ENCODE measurements around the gene VAX1.

VAX1 gene

DNA sequence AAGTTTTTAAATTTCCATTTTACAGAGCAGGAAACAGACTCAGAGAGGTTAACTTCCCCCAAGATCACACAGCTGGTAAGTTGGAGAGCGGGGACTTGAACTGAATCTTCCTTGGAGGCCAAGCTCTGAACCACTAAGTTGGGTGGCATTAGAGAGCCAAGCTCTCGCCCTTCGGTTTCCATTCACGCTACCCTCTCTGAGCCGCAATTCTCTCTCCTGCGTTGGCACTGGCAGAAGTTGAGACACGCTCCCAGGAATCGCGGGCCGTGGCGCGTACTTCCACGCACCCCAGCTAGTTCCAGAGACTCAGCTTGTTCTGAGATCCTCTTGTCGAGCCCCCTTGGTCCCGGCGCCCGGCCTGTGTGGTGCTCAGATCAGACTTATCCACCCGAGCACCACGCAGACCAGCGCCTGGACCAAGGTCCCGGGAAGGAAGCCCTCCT is 29.3 kb upstream of the VAX1 start:
- H3K27ac Mint-ChIP-seq: no peak overlapping the region
- no peaks in the 10 kb centered on the region for H3K9me3 Mint-ChIP-seq (ENCODE audit: low read depth)
- H3K4me3 Mint-ChIP-seq: peak overlapping the region; percentile 66
- peaks cover 37% of the 10 kb centered on the region for H3K4me1 Mint-ChIP-seq (ENCODE audit: low read depth)
- no peaks in the 10 kb centered on the region for H3K36me3 Mint-ChIP-seq
- H3K27me3 Mint-ChIP-seq: peaks cover 55% of the 10 kb centered on the region

DNA sequence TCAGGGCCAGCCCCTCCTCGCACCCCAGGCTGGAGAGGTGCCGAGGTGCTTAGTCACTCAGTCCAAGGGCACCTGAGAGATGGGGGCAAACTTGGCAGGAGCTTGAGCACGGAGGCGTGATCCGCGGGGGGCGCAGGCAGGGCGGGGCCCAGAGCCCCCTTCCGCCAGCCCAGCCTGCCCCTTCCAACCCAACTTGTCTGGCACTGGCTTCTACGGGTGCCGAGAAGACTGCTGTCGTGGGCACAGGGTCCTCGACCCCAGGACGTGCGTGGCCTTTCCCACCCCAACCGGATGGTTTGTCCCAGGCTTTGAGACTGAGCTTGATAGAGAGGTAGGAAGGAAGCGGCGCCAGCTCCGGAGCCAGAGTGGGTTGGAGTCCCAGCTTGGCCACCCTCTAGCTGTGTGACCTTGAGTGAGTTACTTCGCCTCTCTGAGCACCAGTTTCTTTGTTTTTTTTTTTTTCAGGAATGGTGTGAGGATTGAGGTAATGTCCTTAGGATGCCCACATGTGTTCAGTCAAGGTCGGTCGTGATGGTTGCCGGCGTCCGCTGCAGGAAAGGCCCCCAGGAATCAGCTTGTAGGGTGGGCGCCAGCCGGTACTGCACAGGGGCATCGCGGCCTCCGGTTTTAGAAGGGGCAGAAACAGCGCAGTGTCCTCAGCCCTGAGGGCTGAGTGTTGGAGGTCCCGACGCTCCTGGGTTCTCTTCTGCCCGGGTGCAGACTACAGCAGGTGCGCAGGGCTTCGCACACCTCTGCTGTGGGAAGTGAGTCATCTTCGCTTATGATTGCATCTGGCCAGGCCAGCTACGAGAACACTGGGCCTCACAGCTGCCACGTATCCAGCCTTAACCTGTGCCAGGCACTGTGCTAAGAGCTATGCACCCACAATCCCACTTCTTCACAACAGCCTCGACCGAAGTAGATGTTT is 28.6 kb upstream of the VAX1 start:
- Mint-ChIP-seq H3K36me3 (no peaks in the 10 kb centered on the region), H3K4me1 (ENCODE audit: low read depth) (peaks cover 41% of the 10 kb centered on the region), H3K27ac (no peak overlapping the region), H3K4me3 (peak overlapping the region; percentile 66), H3K27me3 (peaks cover 52% of the 10 kb centered on the region), H3K9me3 (ENCODE audit: low read depth) (no peaks in the 10 kb centered on the region)

DNA sequence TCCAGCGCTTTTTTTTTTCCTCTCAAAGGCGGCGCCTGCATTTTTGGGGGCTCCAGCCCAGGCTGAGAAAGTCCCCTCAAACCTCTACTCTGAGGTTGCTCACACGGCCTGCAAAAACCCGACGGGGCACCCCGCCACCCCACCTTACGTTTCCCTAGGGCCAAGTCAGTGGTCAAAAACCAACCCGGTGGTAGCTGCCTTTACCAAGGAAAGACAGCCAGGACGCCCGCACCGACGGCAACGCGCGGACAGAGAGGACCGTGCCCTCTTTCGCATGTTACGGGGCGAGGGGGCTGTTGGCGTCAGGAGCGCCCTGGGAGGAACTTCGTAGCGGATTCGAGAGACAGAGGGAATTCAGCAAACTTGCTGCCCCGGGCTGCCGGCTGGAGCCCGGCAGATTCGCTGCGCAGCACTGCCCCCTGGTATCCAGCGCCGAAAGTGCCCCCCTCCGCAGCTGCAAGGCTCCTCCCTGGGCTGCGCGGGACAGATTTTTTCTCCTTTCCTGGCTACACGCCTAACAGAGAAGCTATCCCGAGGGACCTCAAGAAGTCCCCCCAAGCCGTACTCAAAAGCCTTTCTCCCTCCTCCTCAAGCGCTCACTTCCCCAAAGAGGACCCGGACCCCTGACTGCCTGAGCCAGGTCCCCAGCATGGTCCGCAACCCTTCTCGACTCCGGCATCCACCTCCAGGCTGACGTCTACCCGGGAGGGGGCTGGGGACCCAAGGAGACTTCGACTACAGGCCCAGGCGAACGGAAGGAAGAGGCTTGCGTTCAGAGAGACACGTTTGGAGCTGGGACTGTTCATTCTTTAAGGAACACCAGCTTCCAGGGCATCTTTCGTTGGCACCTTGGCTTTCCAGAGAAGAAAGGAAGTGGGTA is 27.7 kb upstream of the VAX1 start:
- Mint-ChIP-seq H3K4me1 (ENCODE audit: low read depth) (peaks cover 42% of the 10 kb centered on the region), H3K27me3 (peaks cover 55% of the 10 kb centered on the region), H3K36me3 (no peaks in the 10 kb centered on the region), H3K4me3 (peak overlapping the region; percentile 1), H3K27ac (no peak overlapping the region), H3K9me3 (ENCODE audit: low read depth) (no peaks in the 10 kb centered on the region)

DNA sequence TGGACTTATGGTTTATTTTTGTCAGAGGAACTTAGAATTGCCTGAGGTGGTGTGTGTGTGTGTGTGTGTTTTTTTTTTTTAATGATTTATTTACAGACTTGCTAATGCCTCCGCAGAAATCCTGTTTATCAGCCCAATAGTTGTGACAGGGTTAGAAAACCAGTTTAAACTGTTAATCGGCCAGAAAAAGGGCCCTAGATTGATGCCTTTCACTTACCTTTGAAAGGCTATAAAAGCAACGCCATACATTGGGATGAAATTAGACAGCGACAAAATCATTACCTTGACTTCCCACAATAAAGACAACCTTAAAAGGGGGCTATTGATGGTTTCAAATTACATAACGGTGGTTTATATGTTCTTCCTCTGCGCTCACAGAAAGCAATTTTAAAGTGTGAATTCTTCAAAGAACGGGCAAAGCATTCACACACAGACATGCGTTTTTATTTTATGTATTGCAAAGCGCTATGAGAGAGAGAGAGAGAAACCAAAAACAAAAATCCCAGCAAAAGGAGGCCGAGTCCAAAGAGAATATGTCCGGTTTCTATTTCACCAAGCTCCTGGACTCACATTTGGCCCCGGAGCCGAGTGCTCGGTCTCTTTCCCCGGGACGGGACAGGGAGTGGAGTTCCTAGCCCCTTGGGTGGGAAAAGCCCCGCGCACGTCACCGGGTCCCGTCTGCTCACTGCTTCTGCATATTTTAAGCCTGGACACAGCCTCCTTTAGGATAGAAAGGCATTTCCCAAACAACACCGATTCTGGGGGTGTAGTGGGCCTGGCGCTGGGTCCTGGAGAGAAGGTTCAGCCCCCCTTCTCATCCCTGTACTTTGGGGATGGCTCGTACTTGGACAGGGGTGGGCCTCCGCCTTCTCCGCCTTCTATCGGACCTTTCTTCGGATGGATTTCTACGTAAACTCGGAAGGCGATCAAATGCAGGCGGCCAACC is 26.8 kb upstream of the VAX1 start:
- Mint-ChIP-seq H3K4me3 (peak overlapping the region; percentile 38), H3K27me3 (peaks cover 58% of the 10 kb centered on the region), H3K36me3 (no peaks in the 10 kb centered on the region), H3K4me1 (ENCODE audit: low read depth) (peaks cover 42% of the 10 kb centered on the region), H3K27ac (no peak overlapping the region), H3K9me3 (ENCODE audit: low read depth) (no peaks in the 10 kb centered on the region)

DNA sequence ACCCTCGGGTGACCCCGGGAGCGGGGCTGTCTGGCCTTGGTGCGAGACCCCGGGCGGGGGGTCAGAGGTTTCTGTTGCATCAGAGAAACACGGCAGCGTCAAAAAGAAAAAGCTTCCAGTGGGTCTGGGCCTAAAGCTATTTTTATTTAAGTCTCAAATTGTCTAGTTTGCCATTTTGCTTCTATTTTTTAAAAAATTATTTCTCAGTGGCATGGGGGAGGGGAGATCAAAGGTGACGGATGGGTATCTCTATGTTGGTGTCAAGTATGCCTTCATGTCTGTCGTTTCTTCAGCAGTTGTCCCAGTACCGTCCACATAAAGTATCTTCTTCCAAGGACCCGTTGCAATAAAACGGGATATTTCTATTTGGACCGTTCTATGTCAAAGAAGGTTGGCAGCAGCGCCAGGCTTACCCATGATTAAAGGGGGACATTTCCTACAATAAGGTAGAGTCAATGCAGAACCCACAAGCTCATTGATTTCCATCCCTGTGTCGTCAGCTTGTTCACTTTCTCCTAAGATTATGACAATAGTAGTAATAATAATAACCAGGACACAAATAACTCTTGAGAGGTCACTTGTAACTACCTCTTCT is 26.0 kb upstream of the VAX1 start:
- Mint-ChIP-seq H3K36me3 (no peaks in the 10 kb centered on the region), H3K4me1 (ENCODE audit: low read depth) (peaks cover 40% of the 10 kb centered on the region), H3K27ac (no peak overlapping the region), H3K27me3 (peaks cover 56% of the 10 kb centered on the region), H3K9me3 (ENCODE audit: low read depth) (no peaks in the 10 kb centered on the region), H3K4me3 (peak overlapping the region; percentile 40)

DNA sequence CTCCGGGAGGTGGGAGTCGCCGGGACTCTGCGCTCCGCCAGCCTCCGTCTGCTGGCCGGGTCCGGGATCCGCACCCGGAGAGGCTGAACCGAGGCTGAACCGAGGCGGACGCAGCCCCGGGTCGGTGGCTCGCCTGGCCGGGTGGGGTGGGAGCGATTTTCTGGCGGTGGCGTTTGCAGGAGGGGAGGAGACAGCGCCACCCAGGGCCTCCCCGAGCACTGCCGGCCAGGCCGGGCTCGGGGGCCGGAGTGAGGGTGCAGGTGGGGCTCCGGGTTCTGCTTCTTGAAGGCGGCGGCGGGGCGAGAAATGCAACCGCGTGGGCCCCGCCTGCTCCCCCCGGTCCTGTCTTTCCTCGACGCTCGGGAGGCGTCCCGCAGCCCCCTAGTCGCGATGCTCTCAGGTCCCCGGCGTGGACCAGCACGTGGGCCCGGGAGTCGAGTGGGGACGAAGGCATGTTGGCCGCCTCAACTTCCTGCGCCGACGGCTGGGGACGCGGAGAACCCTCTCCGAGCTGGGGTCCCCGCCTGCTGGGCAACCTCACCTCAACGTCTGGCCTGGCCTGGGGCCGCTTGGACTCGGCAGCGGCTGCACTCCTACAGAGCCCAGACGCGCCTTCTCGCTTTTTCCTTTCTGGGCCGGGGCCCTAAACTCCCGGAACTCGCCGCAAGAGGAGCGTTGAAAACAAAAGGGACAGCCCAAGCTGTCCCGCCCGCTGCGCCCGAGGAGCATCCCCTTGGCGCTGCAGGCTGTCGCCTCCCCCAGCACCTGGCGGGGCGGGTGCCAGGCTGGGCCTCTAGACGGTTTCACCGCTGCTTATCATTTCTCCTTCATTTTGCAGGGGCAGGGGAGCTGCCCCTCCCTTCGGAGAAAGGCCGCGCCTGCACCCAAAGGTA is 25.2 kb upstream of the VAX1 start:
- Mint-ChIP-seq H3K4me1 (ENCODE audit: low read depth) (peaks cover 40% of the 10 kb centered on the region), H3K9me3 (ENCODE audit: low read depth) (no peaks in the 10 kb centered on the region), H3K27ac (no peak overlapping the region), H3K4me3 (peak overlapping the region; percentile 40), H3K36me3 (no peaks in the 10 kb centered on the region), H3K27me3 (peaks cover 59% of the 10 kb centered on the region)

DNA sequence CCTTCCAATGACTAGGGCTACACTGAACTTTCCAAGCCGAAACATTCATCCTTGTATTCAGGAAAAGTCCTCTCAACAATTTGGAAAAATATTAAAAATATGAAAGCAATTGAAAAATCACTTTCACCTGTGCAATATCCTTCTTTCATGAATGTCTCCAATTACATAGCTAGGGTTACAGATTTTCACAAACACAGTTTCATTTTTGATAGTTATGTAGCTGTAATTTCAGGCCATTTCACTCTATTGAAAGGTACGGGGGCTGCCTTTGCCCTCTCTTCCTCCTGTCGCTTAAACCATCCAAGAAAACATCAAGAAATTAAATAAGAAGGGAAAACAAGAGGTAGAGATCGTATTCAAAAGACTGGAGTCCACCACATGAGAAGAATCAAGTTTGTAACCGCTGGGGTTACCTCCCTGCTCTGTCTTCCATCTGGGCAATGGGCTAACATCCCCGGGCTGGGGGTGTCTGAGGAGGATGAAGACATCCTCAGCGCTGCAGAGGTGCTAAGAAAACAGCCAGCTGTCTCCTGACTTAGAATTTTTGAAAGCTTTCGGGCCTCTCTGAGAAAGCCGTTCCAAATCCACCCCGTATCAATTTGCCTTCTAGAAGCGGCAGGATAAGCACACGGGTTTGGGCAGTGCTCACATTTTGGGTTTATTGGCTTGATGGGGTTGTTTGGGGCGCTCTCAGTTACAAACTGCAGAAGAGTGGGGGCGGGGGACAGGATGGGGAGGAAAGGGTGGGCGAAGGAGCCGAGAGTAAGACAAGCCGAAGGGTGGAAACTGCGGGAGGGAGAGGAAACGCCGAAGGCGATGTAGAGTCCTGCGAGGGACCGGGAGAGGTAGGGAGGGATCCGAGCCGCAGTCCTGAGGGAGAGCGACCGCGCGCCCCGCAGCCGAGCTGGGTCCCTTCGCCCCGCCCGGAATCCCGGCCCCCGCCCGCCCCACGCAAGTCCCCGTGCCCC is 24.3 kb upstream of the VAX1 start:
- peaks cover 65% of the 10 kb centered on the region for H3K27me3 Mint-ChIP-seq
- H3K27ac Mint-ChIP-seq: no peak overlapping the region
- H3K4me3 Mint-ChIP-seq: peak overlapping the region; percentile 58
- no peaks in the 10 kb centered on the region for H3K36me3 Mint-ChIP-seq
- H3K9me3 Mint-ChIP-seq (ENCODE audit: low read depth): no peaks in the 10 kb centered on the region
- H3K4me1 Mint-ChIP-seq (ENCODE audit: low read depth): peaks cover 35% of the 10 kb centered on the region

DNA sequence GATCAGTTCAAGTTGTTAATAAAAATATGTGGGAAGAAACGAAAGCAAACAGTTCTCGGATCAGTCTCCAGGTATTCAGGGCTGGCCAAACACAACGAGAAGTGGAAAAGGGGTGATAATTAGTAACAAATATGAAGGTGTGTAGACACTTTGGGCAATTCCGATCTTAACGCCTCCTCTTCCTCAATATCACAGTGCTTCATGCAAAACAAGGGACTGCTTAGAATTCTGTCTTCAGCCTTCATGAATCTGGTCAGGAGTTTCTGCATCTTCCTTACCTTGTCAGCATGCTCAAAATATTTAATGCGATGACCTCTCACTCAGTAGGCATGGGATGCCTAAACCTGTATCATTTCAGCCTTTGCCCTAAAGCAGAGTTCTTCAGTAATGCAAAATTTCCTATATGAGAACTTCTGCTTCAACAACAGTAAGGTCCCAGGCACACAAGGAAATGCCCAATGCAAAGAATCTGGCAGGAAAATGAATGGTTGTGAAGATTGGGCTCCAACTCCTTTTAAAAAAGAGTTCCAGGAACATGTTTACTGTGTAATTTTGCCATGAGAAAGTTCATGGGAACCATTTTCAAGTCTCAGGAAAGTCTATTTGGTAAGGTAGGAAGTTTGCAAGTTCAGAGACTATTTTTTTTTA is 23.4 kb upstream of the VAX1 start:
- Mint-ChIP-seq H3K27ac (no peak overlapping the region), H3K4me1 (ENCODE audit: low read depth) (peaks cover 27% of the 10 kb centered on the region), H3K9me3 (ENCODE audit: low read depth) (no peaks in the 10 kb centered on the region), H3K27me3 (peaks cover 63% of the 10 kb centered on the region), H3K4me3 (no peak overlapping the region), H3K36me3 (no peaks in the 10 kb centered on the region)

DNA sequence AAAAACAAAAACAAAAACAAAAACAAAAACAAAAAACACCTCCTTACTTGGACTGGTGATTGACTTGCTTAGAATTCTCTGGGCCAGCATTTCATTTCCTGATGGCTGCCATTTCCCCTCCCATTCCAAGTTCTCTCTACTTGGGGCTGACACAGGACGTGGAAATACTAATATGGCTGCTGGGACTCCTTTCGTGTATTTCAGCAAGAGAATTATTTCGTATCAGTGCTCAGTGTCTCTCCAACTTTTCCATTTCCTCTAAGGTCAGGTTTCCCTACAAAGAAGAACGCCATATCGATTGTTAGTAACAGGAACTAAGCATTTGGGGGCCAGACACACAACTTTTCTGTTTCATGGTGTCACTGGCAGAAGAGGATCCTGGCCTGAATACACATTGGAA is 22.5 kb upstream of the VAX1 start:
- Mint-ChIP-seq H3K27me3 (peaks cover 63% of the 10 kb centered on the region), H3K36me3 (no peaks in the 10 kb centered on the region), H3K4me3 (no peak overlapping the region), H3K27ac (no peak overlapping the region), H3K9me3 (ENCODE audit: low read depth) (no peaks in the 10 kb centered on the region), H3K4me1 (ENCODE audit: low read depth) (peaks cover 21% of the 10 kb centered on the region)

DNA sequence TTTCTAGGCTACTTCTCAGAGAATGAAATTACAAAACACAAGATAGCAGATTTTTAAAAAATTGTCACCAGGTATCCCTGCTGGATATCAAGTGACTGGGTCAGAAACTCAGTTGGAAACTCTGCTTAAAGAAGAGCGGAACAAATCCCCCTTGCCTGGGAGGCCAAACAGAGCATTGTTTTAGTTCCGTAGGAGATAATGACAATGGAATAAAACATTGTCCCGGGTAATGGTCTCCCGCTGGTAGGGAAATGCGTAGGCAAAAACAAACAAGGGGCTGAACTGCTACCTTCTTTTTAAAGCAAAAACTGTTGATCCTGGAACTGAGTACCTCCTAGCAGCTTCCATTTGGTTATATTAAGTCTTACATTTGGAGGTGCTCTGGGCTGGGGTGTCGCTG is 21.3 kb upstream of the VAX1 start:
- H3K4me1 Mint-ChIP-seq (ENCODE audit: low read depth): peaks cover 14% of the 10 kb centered on the region
- H3K4me3 Mint-ChIP-seq: no peak overlapping the region
- no peaks in the 10 kb centered on the region for H3K9me3 Mint-ChIP-seq (ENCODE audit: low read depth)
- no peak overlapping the region for H3K27ac Mint-ChIP-seq
- peaks cover 64% of the 10 kb centered on the region for H3K27me3 Mint-ChIP-seq
- no peaks in the 10 kb centered on the region for H3K36me3 Mint-ChIP-seq

DNA sequence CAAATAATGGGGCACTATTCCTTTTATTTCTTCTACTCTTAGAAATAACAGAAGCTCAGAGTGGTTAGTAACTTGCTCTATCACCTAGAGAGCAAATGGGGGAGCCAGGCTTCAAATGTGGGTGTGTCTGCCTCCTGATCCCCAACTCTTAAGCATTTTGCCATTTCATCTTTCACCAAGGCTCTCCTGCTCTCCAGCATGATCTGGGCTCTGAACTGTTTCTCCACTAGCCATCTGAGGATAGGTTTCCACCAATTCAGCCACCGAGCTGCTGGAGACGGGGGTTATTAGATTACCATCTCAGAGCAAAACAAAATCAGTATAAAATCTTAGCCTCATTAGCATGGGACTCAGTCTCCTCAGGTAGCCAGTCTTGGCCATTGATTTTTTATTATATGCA is 20.2 kb upstream of the VAX1 start:
- peaks cover 65% of the 10 kb centered on the region for H3K27me3 Mint-ChIP-seq
- H3K9me3 Mint-ChIP-seq (ENCODE audit: low read depth): no peaks in the 10 kb centered on the region
- no peak overlapping the region for H3K4me3 Mint-ChIP-seq

DNA sequence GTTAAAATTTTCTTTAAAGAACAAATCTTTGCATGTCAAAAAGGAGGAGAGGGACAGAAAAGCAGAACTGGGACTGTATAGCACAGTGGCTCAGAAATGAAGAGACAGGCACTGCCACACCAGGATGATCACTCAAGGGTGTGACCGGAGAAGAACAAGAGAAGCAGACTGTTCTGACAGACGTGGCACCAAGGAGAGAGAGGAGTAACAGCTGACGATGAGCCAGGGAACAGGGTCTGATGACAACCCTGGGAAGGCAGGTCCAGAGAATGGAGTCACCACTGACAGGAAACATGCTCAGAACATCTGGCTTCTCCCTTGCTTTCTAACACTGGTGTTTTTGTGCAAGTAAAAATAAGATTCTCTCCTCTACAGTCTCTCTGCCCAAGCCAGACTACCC is 14.6 kb upstream of the VAX1 start:
- Mint-ChIP-seq H3K4me1 (ENCODE audit: low read depth) (no peaks in the 10 kb centered on the region), H3K27me3 (peaks cover 51% of the 10 kb centered on the region), H3K27ac (no peak overlapping the region), H3K4me3 (no peak overlapping the region), H3K9me3 (ENCODE audit: low read depth) (no peaks in the 10 kb centered on the region), H3K36me3 (no peaks in the 10 kb centered on the region)

More for the DNA sequence above, 20.2 kb upstream of the VAX1 start:
- H3K4me1 Mint-ChIP-seq (ENCODE audit: low read depth): peaks cover 9% of the 10 kb centered on the region
- no peak overlapping the region for H3K27ac Mint-ChIP-seq
- H3K36me3 Mint-ChIP-seq: no peaks in the 10 kb centered on the region

All from activated naive CD8-positive, alpha-beta T cell (primary cell).